Keratinocyte (primary cell): ENCODE data around the gene CLCN2. TPM values are rescaled to one million over a fixed set of nuclear protein-coding genes. Genes with fewer than 3 reads are reported as not detected.

ENCODE experiments used
- DNase-seq: peaks from one replicate; pipeline ENCODE4 v3.0.0-alpha.2; 2011; ENCODE audit warnings: low read depth, missing footprints, low spot score
- FAIRE-seq: peaks from 2 replicates; lab custom pipeline; 2011; peaks lifted over from hg19 to GRCh38; lab: Jason Lieb, UNC
- H2AFZ ChIP-seq: 2 replicates; pipeline ENCODE4 v1.6.0; 2012; ENCODE audit warnings: low read length, control low read depth, inconsistent platforms; ENCODE audit not compliant: control insufficient read depth
- H3K27ac ChIP-seq: 2 replicates; pipeline ENCODE4 v1.5.1; 2011; ENCODE audit warnings: low read length; ENCODE audit not compliant: control insufficient read depth, insufficient read depth
- H3K27me3 ChIP-seq: 3 replicates; pipeline ENCODE4 v1.6.0; 2011; ENCODE audit warnings: low read length; ENCODE audit not compliant: control insufficient read depth, insufficient read depth; ENCODE audit errors: extremely low read depth
- H3K36me3 ChIP-seq, 2 experiments: 2 replicates in 1 of 2; 3 replicates in 1 of 2; pipeline ENCODE4 v1.5.1; 2011; ENCODE audit warnings: low read length in 2 of 2, mild to moderate bottlenecking in 1 of 2; ENCODE audit not compliant: control insufficient read depth in 2 of 2, insufficient read depth in 2 of 2; ENCODE audit errors: extremely low read depth in 1 of 2
- H3K4me1 ChIP-seq: 3 replicates; pipeline ENCODE4 v1.5.1; 2011; ENCODE audit warnings: low read length; ENCODE audit not compliant: control insufficient read depth, insufficient read depth; ENCODE audit errors: extremely low read depth
- H3K4me2 ChIP-seq: 3 replicates; pipeline ENCODE4 v1.6.0; 2011; ENCODE audit warnings: low read depth, low read length; ENCODE audit not compliant: control insufficient read depth, insufficient read depth; ENCODE audit errors: extremely low read depth
- H3K4me3 ChIP-seq, 3 experiments: fragments of 200-600 bp in 1 of 3; sonication (generic) in 1 of 3; 2 replicates in 2 of 3; 3 replicates in 1 of 3; pipeline ENCODE4 v1.5.1; 2011 to 2016; ENCODE audit warnings: low read length in 3 of 3, mild to moderate bottlenecking in 3 of 3, control low read depth in 2 of 3, inconsistent platforms in 1 of 3, low read depth in 1 of 3, mixed read lengths in 1 of 3, mixed run types in 1 of 3, moderate library complexity in 1 of 3; ENCODE audit not compliant: control insufficient read depth in 2 of 3, insufficient read depth in 2 of 3; ENCODE audit errors: extremely low read depth in 1 of 3
- H3K79me2 ChIP-seq: 2 replicates; pipeline ENCODE4 v1.6.0; 2012; ENCODE audit warnings: low read length; ENCODE audit not compliant: control insufficient read depth, insufficient read depth
- H3K9ac ChIP-seq: 3 replicates; pipeline ENCODE4 v1.6.0; 2011; ENCODE audit warnings: low read length; ENCODE audit not compliant: control insufficient read depth, insufficient read depth; ENCODE audit errors: extremely low read depth
- H3K9me1 ChIP-seq: 3 replicates; pipeline ENCODE4 v1.6.0; 2011; ENCODE audit warnings: low read length; ENCODE audit not compliant: control insufficient read depth, insufficient read depth; ENCODE audit errors: extremely low read depth
- H3K9me3 ChIP-seq: 2 replicates; pipeline ENCODE4 v1.5.1; 2012; ENCODE audit warnings: low read depth, low read length; ENCODE audit not compliant: control insufficient read depth
- H4K20me1 ChIP-seq: 3 replicates; pipeline ENCODE4 v1.6.0; 2011; ENCODE audit warnings: low read length; ENCODE audit not compliant: control insufficient read depth, insufficient read depth; ENCODE audit errors: extremely low read depth
- EZH2 ChIP-seq: IDR thresholded peaks from one replicate; pipeline ENCODE4 v1.6.1; 2012; ENCODE audit warnings: inconsistent platforms, mild to moderate bottlenecking, low read length, moderate library complexity
- dilution Hi-C: fragments of 300-500 bp; cut with MboI; formaldehyde crosslinking; loops from one replicate; pipeline ENCODE4 v1.7.0; 2020; ENCODE audit warnings: low sequenced_read_pairs; ENCODE audit not compliant: extremely low pct_ligation_motif_present
- polyA plus RNA-seq, 5 experiments: library from polyadenylated mRNA; depleted of rRNA in 3 of 5; stranded (reverse) in 3 of 5; stranded (forward) in 1 of 5; unstranded in 1 of 5; fragments of >200 nt; gene quantifications; 1 replicate in 1 of 5; 2 replicates in 3 of 5; 3 replicates in 1 of 5; pipeline versions ENCODE4 v1.2.1 to v1.2.3, GENCODE V29; 2011 to 2012; ENCODE audit warnings: missing spikeins in 2 of 5, low read depth in 1 of 5, low replicate concordance in 1 of 5
- TF ChIP-seq, protein P1 (sequence below), 3 experiments: IDR thresholded peaks in 1 of 3; conservative IDR thresholded peaks in 1 of 3; optimal IDR thresholded peaks in 1 of 3; 2 replicates in 2 of 3; 3 replicates in 1 of 3; pipeline versions ENCODE3 to v1.5.1; 2011; ENCODE audit warnings: low read length in 3 of 3, mild to moderate bottlenecking in 3 of 3, moderate library complexity in 2 of 3, control low read depth in 1 of 3, inconsistent platforms in 1 of 3; ENCODE audit not compliant: insufficient read depth in 2 of 3; ENCODE audit errors: extremely low read depth in 1 of 3

CLCN2 gene
- polyA plus RNA-seq, 1 donor (not counting 4 experiments of a cell fraction or from before 2014, with no cell fraction given), result 3.1 TPM

DNA sequence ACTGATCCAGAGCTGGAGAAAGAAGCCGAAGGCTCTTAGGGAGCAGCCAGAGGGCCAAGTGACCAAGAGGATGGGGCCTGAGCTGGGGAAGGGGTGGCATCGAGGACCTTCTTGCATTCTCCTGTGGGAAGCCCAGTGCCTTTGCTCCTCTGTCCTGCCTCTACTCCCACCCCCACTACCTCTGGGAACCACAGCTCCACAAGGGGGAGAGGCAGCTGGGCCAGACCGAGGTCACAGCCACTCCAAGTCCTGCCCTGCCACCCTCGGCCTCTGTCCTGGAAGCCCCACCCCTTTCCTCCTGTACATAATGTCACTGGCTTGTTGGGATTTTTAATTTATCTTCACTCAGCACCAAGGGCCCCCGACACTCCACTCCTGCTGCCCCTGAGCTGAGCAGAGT lies 28.0 kb upstream of the CLCN2 start:
- Histone ChIP-seq H3K27me3 (peaks cover 9% of the 10 kb centered on the region), H3K36me3 (no peaks in the 10 kb centered on the region), H3K9me3 (no peaks in the 10 kb centered on the region), H3K4me2 (no peak overlapping the region), H3K9me1 (no peaks in the 10 kb centered on the region), H3K4me3 (no peak overlapping the region), H3K27ac (no peak overlapping the region), H3K9ac (no peak overlapping the region), H2AFZ (no peak overlapping the region), H3K79me2 (no peaks in the 10 kb centered on the region), H4K20me1 (no peaks in the 10 kb centered on the region), H3K4me1 (no peaks in the 10 kb centered on the region)
- FAIRE-seq, result no peak
- dilution Hi-C loops, result no loop called here
- TF ChIP-seq EZH2, result no peak
- TF ChIP-seq, protein P1, sequence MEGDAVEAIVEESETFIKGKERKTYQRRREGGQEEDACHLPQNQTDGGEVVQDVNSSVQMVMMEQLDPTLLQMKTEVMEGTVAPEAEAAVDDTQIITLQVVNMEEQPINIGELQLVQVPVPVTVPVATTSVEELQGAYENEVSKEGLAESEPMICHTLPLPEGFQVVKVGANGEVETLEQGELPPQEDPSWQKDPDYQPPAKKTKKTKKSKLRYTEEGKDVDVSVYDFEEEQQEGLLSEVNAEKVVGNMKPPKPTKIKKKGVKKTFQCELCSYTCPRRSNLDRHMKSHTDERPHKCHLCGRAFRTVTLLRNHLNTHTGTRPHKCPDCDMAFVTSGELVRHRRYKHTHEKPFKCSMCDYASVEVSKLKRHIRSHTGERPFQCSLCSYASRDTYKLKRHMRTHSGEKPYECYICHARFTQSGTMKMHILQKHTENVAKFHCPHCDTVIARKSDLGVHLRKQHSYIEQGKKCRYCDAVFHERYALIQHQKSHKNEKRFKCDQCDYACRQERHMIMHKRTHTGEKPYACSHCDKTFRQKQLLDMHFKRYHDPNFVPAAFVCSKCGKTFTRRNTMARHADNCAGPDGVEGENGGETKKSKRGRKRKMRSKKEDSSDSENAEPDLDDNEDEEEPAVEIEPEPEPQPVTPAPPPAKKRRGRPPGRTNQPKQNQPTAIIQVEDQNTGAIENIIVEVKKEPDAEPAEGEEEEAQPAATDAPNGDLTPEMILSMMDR (optimal IDR thresholded peaks at IDR 0.05 in 1 of 3, IDR thresholded peaks at IDR 0.05 in 1 of 3, conservative IDR thresholded peaks at IDR 0.05 in 1 of 3; ENCODE audit: extremely low read depth in 1 of 3, insufficient read depth in 2 of 3, low read length in 3 of 3), result no peak
- no peak for DNase-seq

DNA sequence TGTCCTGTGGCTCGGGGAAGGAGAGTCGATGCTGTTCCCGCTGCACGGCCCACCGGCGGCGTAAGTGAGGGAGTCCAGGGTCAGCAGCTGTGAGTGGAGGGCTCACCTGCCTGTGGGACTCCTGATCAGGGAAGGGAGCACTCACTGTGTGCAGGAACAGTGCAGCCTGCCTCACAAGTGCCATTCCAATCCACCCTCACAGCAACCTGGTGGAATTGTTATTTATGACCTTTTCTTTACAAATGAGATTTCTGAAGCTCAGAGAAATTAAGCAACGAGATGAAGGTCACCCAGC lies 27.5 kb upstream of the CLCN2 start:
- no peaks in the 10 kb centered on the region for H3K9me3 ChIP-seq
- H3K27ac ChIP-seq, result no peak overlapping the region
- DNase-seq, result no peak
- no peak overlapping the region for H3K4me2 ChIP-seq
- TF ChIP-seq, protein P1 (optimal IDR thresholded peaks at IDR 0.05 in 1 of 3, IDR thresholded peaks at IDR 0.05 in 1 of 3, conservative IDR thresholded peaks at IDR 0.05 in 1 of 3; ENCODE audit: extremely low read depth in 1 of 3, insufficient read depth in 2 of 3, low read length in 3 of 3), result no peak
- TF ChIP-seq EZH2, result no peak
- dilution Hi-C loops, result no loop called here
- H3K4me3 ChIP-seq, result no peak overlapping the region
- no peaks in the 10 kb centered on the region for H3K4me1 ChIP-seq
- H2AFZ ChIP-seq, result no peak overlapping the region
- no peaks in the 10 kb centered on the region for H3K9me1 ChIP-seq
- no peaks in the 10 kb centered on the region for H3K36me3 ChIP-seq
- H3K27me3 ChIP-seq, result peaks cover 9% of the 10 kb centered on the region
- H3K9ac ChIP-seq, result no peak overlapping the region
- no peaks in the 10 kb centered on the region for H4K20me1 ChIP-seq
- H3K79me2 ChIP-seq, result no peaks in the 10 kb centered on the region
- no peak for FAIRE-seq
